Spleen (tissue), 11 donors: ENCODE results near the gene IRX2. TPM values are rescaled to one million over a fixed set of nuclear protein-coding genes. Genes with fewer than 3 reads are reported as not detected.

Source experiments
- DNase-seq: peaks from one replicate; pipeline ENCODE4 v3.0.0-alpha.2; 2020
- H3K27ac ChIP-seq, 8 donors: fragments of 200-600 bp; sonication (generic) in 7 of 8; 1 replicate in 4 of 8; 2 replicates in 4 of 8; pipeline versions ENCODE4 v1.5.0 to v1.8.0; 2016 to 2021; ENCODE audit warnings: inconsistent platforms in 4 of 8, mild to moderate bottlenecking in 4 of 8, moderate library complexity in 1 of 8
- H3K27me3 ChIP-seq, 7 donors: fragments of 200-600 bp; sonication (generic) in 6 of 7; replicated peaks in 1 of 7; 1 replicate in 4 of 7; 2 replicates in 3 of 7; pipeline versions ENCODE4 v1.5.0 to v1.8.0; 2016 to 2021; ENCODE audit warnings: inconsistent platforms in 3 of 7, mild to moderate bottlenecking in 1 of 7
- H3K36me3 ChIP-seq, 6 donors: fragments of 200-600 bp; sonication (generic) in 5 of 6; 1 replicate in 4 of 6; 2 replicates in 2 of 6; pipeline versions ENCODE4 v1.5.0 to v1.8.0; 2016 to 2021; ENCODE audit warnings: inconsistent platforms in 2 of 6
- H3K4me1 ChIP-seq, 6 donors: fragments of 200-600 bp; sonication (generic) in 5 of 6; 1 replicate in 3 of 6; 2 replicates in 3 of 6; pipeline versions ENCODE4 v1.5.0 to v1.8.0; 2016 to 2021; ENCODE audit warnings: inconsistent platforms in 3 of 6
- H3K4me3 ChIP-seq, 8 donors: fragments of 200-600 bp; sonication (generic) in 7 of 8; 1 replicate in 4 of 8; 2 replicates in 4 of 8; pipeline versions ENCODE4 v1.5.0 to v1.8.0; 2016 to 2021; ENCODE audit warnings: inconsistent platforms in 4 of 8, mild to moderate bottlenecking in 4 of 8, moderate library complexity in 2 of 8
- H3K9me3 ChIP-seq, 8 donors: fragments of 200-600 bp; sonication (generic) in 7 of 8; 1 replicate in 4 of 8; 2 replicates in 4 of 8; pipeline versions ENCODE4 v1.5.0 to v1.8.0; 2016 to 2021; ENCODE audit warnings: inconsistent platforms in 4 of 8
- CTCF ChIP-seq, 11 experiments: fragments of 200-600 bp in 7 of 11; fragments of 450-650 bp in 4 of 11; sonication (generic) in 4 of 11; IDR thresholded peaks in 8 of 11; conservative IDR thresholded peaks in 3 of 11; 1 replicate in 7 of 11; 2 replicates in 4 of 11; pipeline versions ENCODE4 v1.4.0 to v1.8.0; 2016 to 2021; ENCODE audit warnings: antibody characterized with exemption in 11 of 11, inconsistent platforms in 4 of 11, mild to moderate bottlenecking in 1 of 11
- POLR2A ChIP-seq, 3 donors: fragments of 450-650 bp; IDR thresholded peaks; one replicate each; pipeline ENCODE4 v1.5.1; 2017; ENCODE audit warnings: antibody characterized with exemption in 3 of 3, mild to moderate bottlenecking in 1 of 3
- POLR2AphosphoS5 ChIP-seq, 3 donors: sonication (generic); formaldehyde crosslinking; IDR thresholded peaks; one replicate each; pipeline ENCODE4 v1.5.1; 2017; ENCODE audit warnings: antibody characterized with exemption in 3 of 3
- WGBS, 5 donors: extraction: QIAGEN DNeasy Blood & Tissue Kit in 3 of 5; methylation state at CpG; one replicate each; pipeline versions ENCODE4 v1.1.5 to v1.1.7; 2013 to 2018; 5-methylcytosine and 5-hydroxymethylcytosine counted together
- intact Hi-C: fragments of 100-400 bp; cut with DNase I; formaldehyde crosslinking; loops from one replicate; pipeline ENCODE4 v1.15.0; 2023; ENCODE audit warnings: low total_unique reads
- polyA plus RNA-seq, 3 donors: library from polyadenylated mRNA; stranded (reverse); fragments of 200-250 nt; gene quantifications; one replicate each; pipeline ENCODE4 v1.2.1, GENCODE V29; 2013
- total RNA-seq, 7 donors: library from RNA; depleted of rRNA in 3 of 7; stranded (reverse); fragments of >200 nt in 3 of 7; fragmentation: NEBNext Ultra II Directional in 4 of 7; extraction: Animal tissue kit (Norgen Biotek cat#: 25700) in 4 of 7; gene quantifications; one replicate each; pipeline versions ENCODE4 v1.1.0 to v1.2.1, GENCODE V29; 2016 to 2021
- donor health status: healthy with polysubstance abuse.
- donor health status: DM: no; HTN: no; CAD: no; lungs with moderate emphysema.
- donor health status: DM: no; HTN: no; CAD: no.
- donor health status: Bipolar disorder and iron deficiency.
- donor health status: healthy.
- donor health status: DM: no; HTN: no; CAD: no.
- donor health status: DM: yes; HTN: yes; CAD: no.

The IRX2 gene
- total and polyA plus RNA-seq, 10 donors = 0.03 to 0.26 (median 0.13) TPM; not detected in 7

GRCh38 chr5:2701592-2701991 is 49.9 kb downstream of the IRX2 start:
- no peaks in the 10 kb centered on the region for H3K4me1 ChIP-seq
- no peak for DNase-seq
- 63 to 70% (median 63%) methylated on average over 9 to 10 of the region's 10 CpGs for WGBS, 5 donors
- H3K4me3 ChIP-seq = no peak overlapping the region
- TF ChIP-seq POLR2AphosphoS5 (IDR thresholded peaks at IDR 0.05) (no peak), CTCF (IDR thresholded peaks at IDR 0.05 in 8 of 11, conservative IDR thresholded peaks at IDR 0.05 in 3 of 11) (no peak), POLR2A (IDR thresholded peaks at IDR 0.05) (no peak)
- H3K36me3 ChIP-seq = no peaks in the 10 kb centered on the region
- H3K9me3 ChIP-seq = peaks cover 0 to 3% (median 0%) of the 10 kb centered on the region in 8 donors
- peaks cover 0 to 22% (median 0%) of the 10 kb centered on the region in 7 donors for H3K27me3 ChIP-seq
- H3K27ac ChIP-seq = no peak overlapping the region
- intact Hi-C loops = no loop called here

GRCh38 chr5:2700876-2701275 is 50.6 kb downstream of the IRX2 start:
- Histone ChIP-seq H3K27ac (no peak overlapping the region), H3K4me3 (no peak overlapping the region), H3K9me3 (peaks cover 0 to 3% (median 0%) of the 10 kb centered on the region in 8 donors), H3K36me3 (no peaks in the 10 kb centered on the region), H3K27me3 (peaks cover 0 to 19% (median 0%) of the 10 kb centered on the region in 7 donors), H3K4me1 (no peaks in the 10 kb centered on the region)
- TF ChIP-seq POLR2A (IDR thresholded peaks at IDR 0.05) = no peak
- no peak for TF ChIP-seq POLR2AphosphoS5 (IDR thresholded peaks at IDR 0.05)
- TF ChIP-seq CTCF (IDR thresholded peaks at IDR 0.05 in 8 of 11, conservative IDR thresholded peaks at IDR 0.05 in 3 of 11) = no peak
- intact Hi-C loops = no loop called here
- 75 to 83% (median 82%) methylated on average over 8 of the region's 8 CpGs for WGBS, 5 donors
- DNase-seq = no peak

- 85 to 93% (median 86%) methylated on average over 10 to 17 of the region's 17 CpGs for WGBS, 5 donors
- DNase-seq = peak; percentile 70
- H3K9me3 ChIP-seq = peaks cover 0 to 15% (median 0%) of the 10 kb centered on the region in 8 donors
- H3K4me1 ChIP-seq = no peaks in the 10 kb centered on the region
- no peak overlapping the region for H3K4me3 ChIP-seq
- TF ChIP-seq POLR2AphosphoS5 (IDR thresholded peaks at IDR 0.05) (no peak), POLR2A (IDR thresholded peaks at IDR 0.05) (no peak)
- no peak overlapping the region for H3K27ac ChIP-seq
- H3K36me3 ChIP-seq = no peaks in the 10 kb centered on the region
- intact Hi-C loops = no loop called here
- peaks cover 0 to 8% (median 0%) of the 10 kb centered on the region in 7 donors for H3K27me3 ChIP-seq
Observed at GRCh38 chr5:2699686-2700085, 51.8 kb downstream of the IRX2 start.

- no peaks in the 10 kb centered on the region for H3K4me1 ChIP-seq
- H3K4me3 ChIP-seq = no peak overlapping the region
- intact Hi-C loops = no loop called here
- H3K36me3 ChIP-seq = no peaks in the 10 kb centered on the region
- H3K27me3 ChIP-seq = peaks cover 0 to 4% (median 0%) of the 10 kb centered on the region in 7 donors
- H3K27ac ChIP-seq = no peak overlapping the region
- TF ChIP-seq POLR2AphosphoS5 (IDR thresholded peaks at IDR 0.05) (no peak), CTCF (IDR thresholded peaks at IDR 0.05 in 8 of 11, conservative IDR thresholded peaks at IDR 0.05 in 3 of 11) (no peak), POLR2A (IDR thresholded peaks at IDR 0.05) (no peak)
- no peak for DNase-seq
- peaks cover 0 to 16% (median 0%) of the 10 kb centered on the region in 8 donors for H3K9me3 ChIP-seq
- 67 to 91% (median 82%) methylated on average over 5 to 8 of the region's 8 CpGs for WGBS, 5 donors
Observed at GRCh38 chr5:2699231-2699630, 52.2 kb downstream of the IRX2 start.

GRCh38 chr5:2698581-2698980 is 52.9 kb downstream of the IRX2 start:
- peaks cover 0 to 16% (median 0%) of the 10 kb centered on the region in 8 donors for H3K9me3 ChIP-seq
- no peak overlapping the region for H3K27ac ChIP-seq
- intact Hi-C loops = no loop called here
- no peaks in the 10 kb centered on the region for H3K36me3 ChIP-seq
- H3K27me3 ChIP-seq = peaks cover 0 to 4% (median 0%) of the 10 kb centered on the region in 7 donors
- no peaks in the 10 kb centered on the region for H3K4me1 ChIP-seq
- H3K4me3 ChIP-seq = no peak overlapping the region
- no peak for TF ChIP-seq POLR2A (IDR thresholded peaks at IDR 0.05)
- no peak for TF ChIP-seq CTCF (IDR thresholded peaks at IDR 0.05 in 8 of 11, conservative IDR thresholded peaks at IDR 0.05 in 3 of 11)
- no peak for TF ChIP-seq POLR2AphosphoS5 (IDR thresholded peaks at IDR 0.05)
- DNase-seq = no peak
- 72 to 83% (median 74%) methylated on average over 13 of the region's 13 CpGs for WGBS, 5 donors
